ENCODE results near the gene UBE2I.

- TF ChIP-seq CTCF (conservative IDR thresholded peaks at IDR 0.05) (no peak), EZH2 (IDR thresholded peaks at IDR 0.05; ENCODE audit: low read depth) (no peak)
Observed at GRCh38 chr16:1265826-1266225, 43.6 kb upstream of the UBE2I start.
